Activated CD4-positive, alpha-beta memory T cell treated with anti-CD3 and anti-CD28 coated beads, Interleukin-2, amount 10 ng/mL, durations not matched to agents 7 days and 5 days (primary cell): ENCODE measurements around the gene GAL. TPM values are rescaled to one million over a fixed set of nuclear protein-coding genes. Genes with fewer than 3 reads are reported as not detected.

Source experiments
- CTCF ChIA-PET: fragments of 350-600 bp; sonication (Branson Sonifier 250); formaldehyde crosslinking; loops from one replicate; lab custom pipeline; 2021; ENCODE audit warnings: antibody characterized with exemption, inconsistent platforms; lab: Charles Lee
- POLR2A ChIA-PET: fragments of 350-600 bp; sonication (Branson Sonifier 250); formaldehyde crosslinking; loops from one replicate; lab custom pipeline; 2021; ENCODE audit warnings: antibody characterized with exemption; lab: Charles Lee
- DNase-seq: peaks from one replicate; pipeline ENCODE4 v3.0.0-alpha.2; 2020
- H3K27ac Mint-ChIP-seq: one replicate; pipeline ENCODE4 v1.8.0; 2021; ENCODE audit warnings: mild to moderate bottlenecking, mixed read lengths
- H3K27me3 Mint-ChIP-seq: one replicate; pipeline ENCODE4 v1.8.0; 2021; ENCODE audit warnings: mixed read lengths
- H3K36me3 Mint-ChIP-seq: one replicate; pipeline ENCODE4 v1.8.0; 2021; ENCODE audit warnings: low read depth, mixed read lengths
- H3K4me1 Mint-ChIP-seq: one replicate; pipeline ENCODE4 v1.8.0; 2021; ENCODE audit warnings: mixed read lengths
- H3K4me3 Mint-ChIP-seq: one replicate; pipeline ENCODE4 v1.8.0; 2021; ENCODE audit warnings: mild to moderate bottlenecking, mixed read lengths
- H3K9me3 Mint-ChIP-seq: one replicate; pipeline ENCODE4 v1.8.0; 2021; ENCODE audit warnings: mixed read lengths
- total RNA-seq, 2 experiments: library from RNA; stranded (reverse); gene quantifications; one replicate each; pipeline ENCODE4 v1.2.3, GENCODE V29; 2021

GAL gene
- total RNA-seq, 2 experiments from 2014 or later, result not detected

- H3K27ac Mint-ChIP-seq, result no peak overlapping the region
- DNase-seq, result no peak
- CTCF ChIA-PET, result no interaction called here
These were observed 31.2 kb downstream of the GAL start for GRCh38 chr11:68715456-68716122.

GRCh38 chr11:68721075-68721474 lies 36.7 kb downstream of the GAL start:
- POLR2A ChIA-PET, result no interaction called here

More at GRCh38 chr11:68715456-68716122, 31.2 kb downstream of the GAL start:
- H3K9me3 Mint-ChIP-seq, result peaks cover 3% of the 10 kb centered on the region
- H3K4me1 Mint-ChIP-seq, result no peaks in the 10 kb centered on the region
- H3K4me3 Mint-ChIP-seq, result no peak overlapping the region
- POLR2A ChIA-PET, result no interaction called here
- H3K36me3 Mint-ChIP-seq, result no peaks in the 10 kb centered on the region
- peaks cover 8% of the 10 kb centered on the region for H3K27me3 Mint-ChIP-seq

GRCh38 chr11:68722143-68722542 lies 37.8 kb downstream of the GAL start:
- Mint-ChIP-seq H3K27me3 (peaks cover 14% of the 10 kb centered on the region), H3K27ac (no peak overlapping the region), H3K36me3 (no peaks in the 10 kb centered on the region), H3K9me3 (peaks cover 3% of the 10 kb centered on the region), H3K4me1 (no peaks in the 10 kb centered on the region), H3K4me3 (no peak overlapping the region)
- no peak for DNase-seq
- POLR2A ChIA-PET, result interaction anchor here (0.6 kb wide), 1 partner anchor 31 kb away, joined by 3 read pairs; no protein-coding TSS in a partner anchor
- CTCF ChIA-PET, result no interaction called here

More at GRCh38 chr11:68721075-68721474, 36.7 kb downstream of the GAL start:
- Mint-ChIP-seq H3K9me3 (peaks cover 3% of the 10 kb centered on the region), H3K36me3 (no peaks in the 10 kb centered on the region), H3K4me3 (no peak overlapping the region), H3K4me1 (no peaks in the 10 kb centered on the region), H3K27ac (no peak overlapping the region), H3K27me3 (peaks cover 14% of the 10 kb centered on the region)
- CTCF ChIA-PET, result no interaction called here
- no peak for DNase-seq

- Mint-ChIP-seq H3K36me3 (no peaks in the 10 kb centered on the region), H3K27ac (no peak overlapping the region), H3K27me3 (peaks cover 18% of the 10 kb centered on the region), H3K9me3 (peaks cover 3% of the 10 kb centered on the region), H3K4me3 (no peak overlapping the region), H3K4me1 (no peaks in the 10 kb centered on the region)
- ChIA-PET CTCF (no interaction called here), POLR2A (interaction anchor here (1.2 kb wide), 1 partner anchor 264 kb away, joined by 4 read pairs; the partner anchor contains the start of gene PPP6R3)
- no peak for DNase-seq
These were observed 39.9 kb downstream of the GAL start for GRCh38 chr11:68724293-68724692.

- Mint-ChIP-seq H3K27ac (no peak overlapping the region), H3K27me3 (peaks cover 9% of the 10 kb centered on the region), H3K4me1 (no peaks in the 10 kb centered on the region), H3K36me3 (no peaks in the 10 kb centered on the region), H3K4me3 (no peak overlapping the region), H3K9me3 (no peaks in the 10 kb centered on the region)
- no peak for DNase-seq
- ChIA-PET POLR2A (no interaction called here), CTCF (no interaction called here)
These were observed 43.4 kb downstream of the GAL start for GRCh38 chr11:68727783-68728182.

GRCh38 chr11:68734111-68734510 lies 49.8 kb downstream of the GAL start:
- Mint-ChIP-seq H3K4me1 (no peaks in the 10 kb centered on the region), H3K36me3 (no peaks in the 10 kb centered on the region), H3K27ac (no peak overlapping the region), H3K27me3 (no peaks in the 10 kb centered on the region), H3K9me3 (no peaks in the 10 kb centered on the region), H3K4me3 (no peak overlapping the region)
- no peak for DNase-seq
- ChIA-PET CTCF (no interaction called here), POLR2A (no interaction called here)

- Mint-ChIP-seq H3K36me3 (no peaks in the 10 kb centered on the region), H3K4me3 (no peak overlapping the region), H3K9me3 (no peaks in the 10 kb centered on the region), H3K4me1 (no peaks in the 10 kb centered on the region), H3K27me3 (no peaks in the 10 kb centered on the region), H3K27ac (no peak overlapping the region)
- ChIA-PET CTCF (no interaction called here), POLR2A (no interaction called here)
- no peak for DNase-seq
These were observed 50.8 kb downstream of the GAL start for GRCh38 chr11:68735125-68735524.

- ChIA-PET CTCF (no interaction called here), POLR2A (no interaction called here)
- Mint-ChIP-seq H3K27ac (no peak overlapping the region), H3K9me3 (no peaks in the 10 kb centered on the region), H3K4me3 (no peak overlapping the region), H3K36me3 (no peaks in the 10 kb centered on the region), H3K27me3 (no peaks in the 10 kb centered on the region), H3K4me1 (no peaks in the 10 kb centered on the region)
- DNase-seq, result no peak
These were observed 51.3 kb downstream of the GAL start for GRCh38 chr11:68735646-68736045.

Other genes starting within 250 kb of the GAL start
- 100 to 1,000 TPM; 105 to 115 TPM for gene PPP6R3, start 223.8 kb upstream of the GAL start, total RNA-seq
- 10 to 100 TPM; 12.3 to 13.8 TPM for gene TESMIN, start 67.0 kb downstream of the GAL start, total RNA-seq
- gene CPT1A, start 157.4 kb downstream of the GAL start, total RNA-seq, result 10 to 100 TPM; 50.2 to 51.1 TPM
- gene MRPL21, start 219.3 kb downstream of the GAL start, total RNA-seq, result 10 to 100 TPM; 47.6 to 53.4 TPM
- 10 to 100 TPM; 24.1 to 24.9 TPM for gene IGHMBP2, start 219.3 kb downstream of the GAL start, total RNA-seq